ENCODE data around the gene LMBR1L.

The LMBR1L gene

GRCh38 chr12:49092086-49092815 is 18.4 kb downstream of the LMBR1L start:
- Histone ChIP-seq H3K9ac (ENCODE audit: low read depth, low read length) (no peak overlapping the region), H3K27me3 (ENCODE audit: insufficient read depth, low read length) (peaks cover 90% of the 10 kb centered on the region), H3K36me3 (ENCODE audit: insufficient read depth, low read depth, low read length) (peaks cover 4% of the 10 kb centered on the region; the same call in 1 of the 2 replicates), H3K27ac (ENCODE audit: low read length) (no peak overlapping the region), H3K4me1 (ENCODE audit: insufficient read depth, low read length) (peaks cover 6% of the 10 kb centered on the region; the same call in 1 of the 2 replicates), H3K4me3 (ENCODE audit: low read length) (peak overlapping the region; percentile 53; the same call in 1 of the 2 replicates), H3K9me3 (ENCODE audit: insufficient read depth, low read depth, low read length) (no peaks in the 10 kb centered on the region)

- Histone ChIP-seq H3K36me3 (ENCODE audit: insufficient read depth, low read depth, low read length) (no peaks in the 10 kb centered on the region; the same call in 1 of the 2 replicates), H3K9me3 (ENCODE audit: insufficient read depth, low read depth, low read length) (no peaks in the 10 kb centered on the region), H3K27me3 (ENCODE audit: insufficient read depth, low read length) (peaks cover 95% of the 10 kb centered on the region), H3K4me3 (ENCODE audit: low read length) (peak overlapping the region; percentile 53; the same call in 1 of the 2 replicates), H3K9ac (ENCODE audit: low read depth, low read length) (no peak overlapping the region), H3K27ac (ENCODE audit: low read length) (no peak overlapping the region), H3K4me1 (ENCODE audit: insufficient read depth, low read length) (peaks cover 6% of the 10 kb centered on the region; the same call in 1 of the 2 replicates)
These were observed 18.9 kb downstream of the LMBR1L start for GRCh38 chr12:49091836-49092085.

GRCh38 chr12:49091056-49091835 is 19.4 kb downstream of the LMBR1L start:
- Histone ChIP-seq H3K27ac (ENCODE audit: low read length) (no peak overlapping the region), H3K9me3 (ENCODE audit: insufficient read depth, low read depth, low read length) (no peaks in the 10 kb centered on the region), H3K4me1 (ENCODE audit: insufficient read depth, low read length) (peaks cover 6% of the 10 kb centered on the region; the same call in 1 of the 2 replicates), H3K27me3 (ENCODE audit: insufficient read depth, low read length) (peaks cover 100% of the 10 kb centered on the region), H3K4me3 (ENCODE audit: low read length) (peak overlapping the region; percentile 53; the same call in 1 of the 2 replicates), H3K9ac (ENCODE audit: low read depth, low read length) (no peak overlapping the region), H3K36me3 (ENCODE audit: insufficient read depth, low read depth, low read length) (no peaks in the 10 kb centered on the region)

GRCh38 chr12:49089821-49090773 is 20.6 kb downstream of the LMBR1L start:
- Histone ChIP-seq H3K4me3 (ENCODE audit: low read length) (peak overlapping the region; percentile 25; the same call in 1 of the 2 replicates), H3K9me3 (ENCODE audit: insufficient read depth, low read depth, low read length) (no peaks in the 10 kb centered on the region), H3K9ac (ENCODE audit: low read depth, low read length) (no peak overlapping the region), H3K4me1 (ENCODE audit: insufficient read depth, low read length) (peaks cover 6% of the 10 kb centered on the region; the same call in 1 of the 2 replicates), H3K27ac (ENCODE audit: low read length) (no peak overlapping the region), H3K36me3 (ENCODE audit: insufficient read depth, low read depth, low read length) (no peaks in the 10 kb centered on the region), H3K27me3 (ENCODE audit: insufficient read depth, low read length) (peaks cover 92% of the 10 kb centered on the region)

GRCh38 chr12:49088932-49089330 is 21.7 kb downstream of the LMBR1L start:
- H3K9me3 ChIP-seq (ENCODE audit: insufficient read depth, low read depth, low read length), result no peaks in the 10 kb centered on the region
- no peak overlapping the region for H3K9ac ChIP-seq (ENCODE audit: low read depth, low read length)
- peaks cover 88% of the 10 kb centered on the region for H3K27me3 ChIP-seq (ENCODE audit: insufficient read depth, low read length)
- no peak overlapping the region for H3K4me3 ChIP-seq (ENCODE audit: low read length)
- H3K27ac ChIP-seq (ENCODE audit: low read length), result no peak overlapping the region
- no peaks in the 10 kb centered on the region for H3K36me3 ChIP-seq (ENCODE audit: insufficient read depth, low read depth, low read length)
- 0 out of 2 replicates have a peak, but pooled peaks cover 4% of the 10 kb centered on the region for H3K4me1 ChIP-seq (ENCODE audit: insufficient read depth, low read length)

- Histone ChIP-seq H3K9me3 (ENCODE audit: insufficient read depth, low read depth, low read length) (no peaks in the 10 kb centered on the region), H3K27ac (ENCODE audit: low read length) (no peak overlapping the region), H3K4me3 (ENCODE audit: low read length) (peak overlapping the region; percentile 40; the same call in 1 of the 2 replicates), H3K9ac (ENCODE audit: low read depth, low read length) (no peak overlapping the region), H3K4me1 (ENCODE audit: insufficient read depth, low read length) (0 out of 2 replicates have a peak, but pooled peaks cover 4% of the 10 kb centered on the region), H3K36me3 (ENCODE audit: insufficient read depth, low read depth, low read length) (no peaks in the 10 kb centered on the region), H3K27me3 (ENCODE audit: insufficient read depth, low read length) (peaks cover 82% of the 10 kb centered on the region)
These were observed 22.3 kb downstream of the LMBR1L start for GRCh38 chr12:49088150-49088931.

- H3K27ac ChIP-seq (ENCODE audit: low read length), result no peak overlapping the region
- H3K27me3 ChIP-seq (ENCODE audit: insufficient read depth, low read length), result peaks cover 59% of the 10 kb centered on the region
- H3K36me3 ChIP-seq (ENCODE audit: insufficient read depth, low read depth, low read length), result no peaks in the 10 kb centered on the region
- H3K4me3 ChIP-seq (ENCODE audit: low read length), result no peak overlapping the region
- H3K9me3 ChIP-seq (ENCODE audit: insufficient read depth, low read depth, low read length), result no peaks in the 10 kb centered on the region
- no peak overlapping the region for H3K9ac ChIP-seq (ENCODE audit: low read depth, low read length)
- H3K4me1 ChIP-seq (ENCODE audit: insufficient read depth, low read length), result no peaks in the 10 kb centered on the region
These were observed 24.5 kb downstream of the LMBR1L start for GRCh38 chr12:49086116-49086515.

- Histone ChIP-seq H3K36me3 (ENCODE audit: insufficient read depth, low read depth, low read length) (no peaks in the 10 kb centered on the region), H3K4me3 (ENCODE audit: low read length) (no peak overlapping the region), H3K4me1 (ENCODE audit: insufficient read depth, low read length) (no peaks in the 10 kb centered on the region), H3K27me3 (ENCODE audit: insufficient read depth, low read length) (peaks cover 48% of the 10 kb centered on the region), H3K9me3 (ENCODE audit: insufficient read depth, low read depth, low read length) (no peaks in the 10 kb centered on the region), H3K27ac (ENCODE audit: low read length) (no peak overlapping the region), H3K9ac (ENCODE audit: low read depth, low read length) (no peak overlapping the region)
These were observed 26.2 kb downstream of the LMBR1L start for GRCh38 chr12:49084438-49084837.

- no peaks in the 10 kb centered on the region for H3K36me3 ChIP-seq (ENCODE audit: insufficient read depth, low read depth, low read length)
- H3K27ac ChIP-seq (ENCODE audit: low read length), result no peak overlapping the region
- no peaks in the 10 kb centered on the region for H3K9me3 ChIP-seq (ENCODE audit: insufficient read depth, low read depth, low read length)
- no peak overlapping the region for H3K4me3 ChIP-seq (ENCODE audit: low read length)
- H3K9ac ChIP-seq (ENCODE audit: low read depth, low read length), result no peak overlapping the region
- H3K27me3 ChIP-seq (ENCODE audit: insufficient read depth, low read length), result peaks cover 17% of the 10 kb centered on the region
- H3K4me1 ChIP-seq (ENCODE audit: insufficient read depth, low read length), result no peaks in the 10 kb centered on the region
These were observed 30.9 kb downstream of the LMBR1L start for GRCh38 chr12:49079793-49080192.

- 0 out of 2 replicates have a peak, but pooled peaks cover 2% of the 10 kb centered on the region for H3K4me1 ChIP-seq (ENCODE audit: insufficient read depth, low read length)
- no peak overlapping the region for H3K9ac ChIP-seq (ENCODE audit: low read depth, low read length)
- H3K4me3 ChIP-seq (ENCODE audit: low read length), result no peak overlapping the region
- H3K27ac ChIP-seq (ENCODE audit: low read length), result no peak overlapping the region
- H3K9me3 ChIP-seq (ENCODE audit: insufficient read depth, low read depth, low read length), result no peaks in the 10 kb centered on the region
- H3K27me3 ChIP-seq (ENCODE audit: insufficient read depth, low read length), result peaks cover 23% of the 10 kb centered on the region
- H3K36me3 ChIP-seq (ENCODE audit: insufficient read depth, low read depth, low read length), result no peaks in the 10 kb centered on the region
These were observed 39.7 kb downstream of the LMBR1L start for GRCh38 chr12:49070971-49071370.
